HG02981 (cell line): ENCODE measurements around the gene PAQR8.

Experiments used
- ATAC-seq: cut with Tn5 transposase; IDR thresholded peaks from one replicate; pipeline ENCODE4 v1.9.1; 2021; ENCODE audit warnings: mild to moderate bottlenecking, moderate library complexity; ENCODE audit not compliant: unreplicated experiment

Gene PAQR8, protein sequence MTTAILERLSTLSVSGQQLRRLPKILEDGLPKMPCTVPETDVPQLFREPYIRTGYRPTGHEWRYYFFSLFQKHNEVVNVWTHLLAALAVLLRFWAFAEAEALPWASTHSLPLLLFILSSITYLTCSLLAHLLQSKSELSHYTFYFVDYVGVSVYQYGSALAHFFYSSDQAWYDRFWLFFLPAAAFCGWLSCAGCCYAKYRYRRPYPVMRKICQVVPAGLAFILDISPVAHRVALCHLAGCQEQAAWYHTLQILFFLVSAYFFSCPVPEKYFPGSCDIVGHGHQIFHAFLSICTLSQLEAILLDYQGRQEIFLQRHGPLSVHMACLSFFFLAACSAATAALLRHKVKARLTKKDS

DNA sequence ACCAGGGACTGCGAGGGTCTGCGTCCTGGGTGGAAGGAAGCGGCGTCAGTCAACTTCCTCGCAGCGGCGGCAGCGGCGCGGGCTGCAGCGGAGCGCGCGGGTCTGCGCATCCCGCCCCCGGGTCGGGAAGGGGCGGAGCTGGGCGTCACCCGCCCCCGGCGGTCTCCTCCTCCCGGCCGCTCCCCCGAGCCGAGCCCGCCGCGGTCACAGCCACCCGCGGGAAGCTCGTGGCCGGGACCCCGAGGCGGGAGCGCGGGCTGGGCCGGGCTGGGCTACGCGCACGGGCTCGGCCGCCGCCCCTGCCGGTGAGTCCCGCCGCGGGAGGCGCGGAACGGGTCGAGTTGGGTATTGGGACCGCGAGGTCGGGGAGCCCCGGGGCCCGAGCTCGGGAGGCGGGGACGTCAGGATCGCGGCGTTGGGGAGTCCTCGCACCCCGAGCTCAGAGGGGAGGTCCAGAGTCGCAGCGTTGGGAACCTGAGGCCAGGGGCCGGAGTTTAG is at the start of gene PAQR8:
PAQR8 (plus strand) TSS at position 207 of the 498 bp plus-strand sequence. CDS start 41,063 bp downstream, outside the sequence.
- peak; percentile 89 for ATAC-seq

DNA sequence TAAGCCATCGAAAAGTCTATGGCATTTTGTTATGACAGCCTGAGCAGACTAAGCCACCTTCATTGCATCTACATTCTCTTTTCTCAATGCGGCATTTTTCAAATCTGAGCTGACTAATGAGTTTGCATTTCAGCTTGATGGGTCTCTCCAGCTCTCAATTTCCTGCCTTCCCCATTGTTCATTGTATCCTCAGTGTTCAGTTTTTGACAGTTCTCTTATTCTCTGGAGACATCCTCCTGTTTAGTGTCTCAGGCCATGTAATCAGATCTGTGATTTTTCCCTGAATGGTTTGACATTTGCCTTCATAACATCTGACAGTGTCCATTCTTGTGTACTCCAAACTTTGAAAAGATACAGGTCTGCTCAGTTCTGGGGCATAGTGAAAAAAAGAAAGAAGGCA is 49.5 kb upstream of the PAQR8 start:
- ATAC-seq = no peak

DNA sequence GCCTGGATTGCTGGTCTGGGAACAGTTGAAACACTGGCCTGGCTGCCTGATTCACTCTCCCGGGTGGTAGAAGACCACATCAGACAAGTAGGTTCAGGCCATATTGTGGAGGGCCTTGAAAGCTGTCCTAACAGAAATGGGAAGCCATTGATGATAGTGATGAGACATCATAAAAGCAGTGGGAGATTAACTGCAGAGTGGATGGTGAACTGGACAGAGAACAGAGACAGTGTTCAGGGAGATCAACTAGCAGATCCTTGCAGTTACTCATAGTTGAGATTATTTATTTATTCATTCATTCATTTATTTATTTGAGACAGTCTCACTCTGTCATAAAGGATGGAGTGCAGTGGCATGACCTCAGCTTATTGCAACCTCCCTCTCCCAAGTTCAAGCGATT is 47.2 kb upstream of the PAQR8 start:
- ATAC-seq = no peak

DNA sequence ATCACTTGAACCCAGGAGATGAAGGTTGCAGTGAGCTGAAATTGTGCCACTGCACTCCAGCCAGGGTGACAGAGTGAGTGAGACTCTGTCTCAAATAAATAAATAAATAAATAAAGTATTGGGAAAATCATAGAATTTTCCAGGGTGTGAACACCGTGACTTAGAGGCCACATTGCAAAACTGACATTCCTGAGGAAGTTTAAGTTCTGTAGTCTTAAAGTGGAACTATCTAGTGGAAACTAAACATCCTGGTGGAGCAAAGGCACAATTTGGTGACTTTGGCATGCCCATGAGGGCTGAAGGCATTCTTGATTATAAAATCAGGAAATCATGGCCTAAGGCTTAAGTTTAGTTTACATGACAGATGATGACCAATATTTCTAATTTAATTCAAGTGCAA is 44.7 kb upstream of the PAQR8 start:
- no peak for ATAC-seq

DNA sequence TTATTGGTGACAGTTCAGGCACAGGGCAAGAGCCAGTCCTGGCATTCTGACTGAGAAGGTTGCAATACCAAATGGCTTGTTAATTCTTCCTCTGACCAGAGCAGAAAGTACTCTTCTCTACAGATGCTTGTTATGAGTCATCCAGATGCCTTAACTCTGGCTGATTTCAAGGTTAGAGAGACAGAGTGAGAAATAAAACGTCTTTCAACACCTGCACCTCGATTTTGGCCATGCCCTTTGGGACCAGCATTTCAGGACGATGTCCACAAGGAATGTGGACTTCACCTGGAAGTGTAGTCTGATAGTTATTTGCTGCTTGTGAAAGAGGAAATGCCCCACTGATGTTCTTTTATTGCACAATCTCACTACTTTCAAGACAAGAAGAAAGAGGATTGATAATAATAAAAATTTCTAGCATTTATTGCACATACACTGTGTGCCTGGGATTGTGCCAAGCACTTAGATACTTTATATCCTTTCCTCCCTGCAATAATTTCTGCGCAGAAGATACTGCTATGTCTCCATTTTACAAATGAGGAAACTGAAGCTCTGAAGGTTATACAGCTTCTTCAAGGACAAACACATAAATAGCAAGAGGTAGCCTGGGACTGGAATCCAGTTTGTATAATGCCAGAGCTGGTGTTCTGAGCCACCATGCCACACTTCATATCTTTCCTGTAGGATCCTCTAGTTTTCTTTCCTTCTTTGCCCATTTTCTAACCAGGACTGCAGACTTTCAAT is 43.9 kb upstream of the PAQR8 start:
- ATAC-seq = peak; percentile 98

DNA sequence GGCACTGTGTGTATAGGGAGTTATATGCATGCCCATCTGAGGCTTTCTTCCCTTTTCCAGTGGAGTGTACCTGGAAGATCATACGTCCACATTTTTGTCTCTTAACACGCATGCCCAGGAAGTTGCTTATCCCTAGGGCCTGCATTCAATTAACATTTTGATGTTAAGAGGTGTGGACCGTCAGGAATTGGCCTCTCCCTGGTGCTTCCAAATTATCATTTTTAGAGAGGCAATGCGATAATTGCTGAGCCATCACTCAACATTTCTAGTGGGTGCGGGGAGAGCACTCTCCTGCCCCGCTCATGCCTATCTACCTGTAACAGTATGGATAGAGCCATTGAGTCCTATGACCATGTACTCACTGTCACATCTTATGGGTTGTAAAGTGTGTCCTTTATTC is 37.8 kb upstream of the PAQR8 start:
- no peak for ATAC-seq

DNA sequence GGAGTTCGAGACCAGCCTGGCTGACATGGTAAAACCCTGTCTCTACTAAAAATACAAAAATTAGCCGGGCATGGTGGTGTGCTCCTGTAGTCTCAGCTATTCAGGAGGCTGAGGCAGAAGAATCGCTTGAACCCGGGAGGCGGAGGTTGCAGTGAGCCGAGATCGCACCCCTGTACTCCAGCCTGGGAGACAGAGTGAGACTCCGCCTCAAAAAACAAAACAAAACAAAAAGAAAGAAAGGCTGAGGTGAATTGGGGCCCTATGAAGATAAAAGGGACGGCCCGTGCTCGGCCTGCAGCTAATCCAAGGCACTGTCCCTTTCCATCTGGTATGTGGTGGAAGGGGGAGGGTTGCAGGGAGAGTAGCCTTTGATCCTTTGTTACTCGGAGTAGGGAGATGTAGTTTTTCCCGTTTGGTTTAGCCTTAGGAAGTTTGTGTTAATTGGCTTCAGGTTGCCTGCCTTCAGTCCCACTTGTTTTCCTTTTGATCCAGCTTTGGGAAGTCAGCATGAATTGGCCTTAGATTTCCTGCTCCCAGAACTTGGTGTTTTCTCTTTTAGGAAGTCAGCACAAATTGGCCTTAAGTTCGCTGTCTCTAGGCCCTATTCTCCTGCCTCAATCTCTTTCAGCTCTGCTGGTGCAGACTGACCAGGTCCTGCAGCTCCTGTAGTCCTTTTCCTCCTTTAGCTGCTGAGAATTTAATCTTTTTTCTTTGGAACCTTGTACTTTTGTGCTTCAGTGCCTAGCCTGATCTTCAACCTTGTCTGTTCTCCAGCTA is 36.1 kb upstream of the PAQR8 start:
- ATAC-seq = no peak

DNA sequence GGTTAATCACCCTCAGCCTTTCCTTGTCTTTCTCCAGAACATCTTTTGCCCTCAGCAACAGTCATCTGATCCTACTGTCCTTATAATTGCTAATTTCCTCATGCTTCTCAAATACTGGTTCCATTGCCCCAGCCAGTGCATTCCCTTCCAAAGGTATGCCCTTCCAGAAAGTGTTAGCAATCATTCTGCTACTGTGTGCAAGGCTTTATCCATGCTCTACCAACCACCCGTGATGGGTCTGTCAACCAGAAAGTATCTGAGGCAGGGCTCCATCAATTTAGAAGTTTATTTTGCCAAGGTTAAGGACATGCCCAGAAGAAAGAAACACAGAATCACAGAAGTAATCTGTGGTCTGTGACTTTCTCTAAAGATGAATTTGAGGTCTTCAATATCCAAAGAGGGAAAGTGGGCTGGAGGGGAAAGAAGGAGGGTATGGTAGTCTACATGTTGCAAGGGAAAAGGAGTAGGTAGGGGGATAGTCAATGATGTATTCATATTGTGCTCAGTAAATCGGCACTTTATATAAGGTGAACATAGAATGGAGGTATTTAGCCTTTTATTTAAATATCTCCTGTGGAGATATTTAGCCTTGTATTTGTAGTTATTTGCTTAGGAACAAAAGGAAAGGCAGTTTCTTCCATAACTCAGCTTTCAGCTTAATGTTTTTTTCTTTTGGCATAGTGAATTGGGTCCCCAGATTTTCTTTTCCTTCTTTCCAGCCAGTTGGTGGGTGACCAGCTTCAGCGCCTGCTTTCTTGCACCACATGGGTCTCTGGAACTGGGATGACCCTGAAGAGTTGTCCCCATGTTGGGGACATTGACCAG is 35.2 kb upstream of the PAQR8 start:
- ATAC-seq = no peak

DNA sequence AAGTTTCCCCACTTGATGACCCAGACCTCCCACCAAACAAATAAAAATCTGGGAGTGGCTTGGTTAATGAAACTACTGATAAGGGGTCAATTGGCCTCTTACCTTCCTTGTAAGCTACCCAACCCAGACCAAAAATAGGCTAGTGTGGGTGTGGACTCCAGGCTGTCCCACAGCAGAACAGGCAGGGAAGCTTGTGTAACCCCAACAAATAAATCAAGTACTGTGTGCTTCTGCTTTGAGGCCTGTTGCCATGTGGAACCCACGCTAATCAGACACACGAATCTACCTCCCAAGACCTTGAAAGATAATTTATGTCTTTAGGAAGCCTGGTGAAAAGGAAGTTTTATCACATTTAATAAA is 33.7 kb upstream of the PAQR8 start:
- no peak for ATAC-seq

DNA sequence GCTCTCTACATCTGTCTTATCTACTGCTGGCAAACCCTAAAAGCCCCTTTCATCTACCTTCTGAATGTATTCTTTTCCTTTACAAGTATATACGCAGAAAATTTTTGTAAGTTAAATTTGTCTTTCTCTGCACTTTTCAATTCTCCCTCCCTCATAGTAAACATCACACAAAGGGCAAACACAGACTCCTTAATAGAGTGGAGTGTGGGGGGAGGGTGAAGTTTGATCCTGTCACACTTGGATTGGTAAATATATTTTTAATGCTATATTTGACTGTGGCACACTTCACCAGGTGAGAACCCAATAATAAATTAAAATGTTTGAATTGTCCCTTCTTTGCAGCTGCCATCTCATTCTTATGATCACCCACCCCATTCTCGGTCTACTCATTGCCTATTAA is 33.2 kb upstream of the PAQR8 start:
- no peak for ATAC-seq

DNA sequence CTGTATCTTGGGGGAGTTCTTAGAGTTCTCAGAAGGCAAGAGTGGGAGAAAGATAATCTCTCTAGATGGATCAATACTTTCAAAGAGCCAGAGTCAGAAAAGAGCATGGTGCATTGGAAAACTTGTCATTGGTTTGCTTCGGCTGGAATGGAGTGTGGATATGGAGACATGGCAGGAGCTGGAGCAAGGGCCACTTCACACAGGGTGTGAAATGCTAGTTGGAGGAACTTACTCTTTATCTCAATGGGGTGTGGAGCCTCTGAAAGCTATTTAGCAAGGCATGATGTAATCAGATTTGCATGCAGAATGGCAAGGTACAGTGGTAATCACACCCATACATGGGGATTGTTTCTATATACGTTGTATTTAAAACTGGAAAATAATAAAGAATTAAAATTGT is 31.5 kb upstream of the PAQR8 start:
- no peak for ATAC-seq

DNA sequence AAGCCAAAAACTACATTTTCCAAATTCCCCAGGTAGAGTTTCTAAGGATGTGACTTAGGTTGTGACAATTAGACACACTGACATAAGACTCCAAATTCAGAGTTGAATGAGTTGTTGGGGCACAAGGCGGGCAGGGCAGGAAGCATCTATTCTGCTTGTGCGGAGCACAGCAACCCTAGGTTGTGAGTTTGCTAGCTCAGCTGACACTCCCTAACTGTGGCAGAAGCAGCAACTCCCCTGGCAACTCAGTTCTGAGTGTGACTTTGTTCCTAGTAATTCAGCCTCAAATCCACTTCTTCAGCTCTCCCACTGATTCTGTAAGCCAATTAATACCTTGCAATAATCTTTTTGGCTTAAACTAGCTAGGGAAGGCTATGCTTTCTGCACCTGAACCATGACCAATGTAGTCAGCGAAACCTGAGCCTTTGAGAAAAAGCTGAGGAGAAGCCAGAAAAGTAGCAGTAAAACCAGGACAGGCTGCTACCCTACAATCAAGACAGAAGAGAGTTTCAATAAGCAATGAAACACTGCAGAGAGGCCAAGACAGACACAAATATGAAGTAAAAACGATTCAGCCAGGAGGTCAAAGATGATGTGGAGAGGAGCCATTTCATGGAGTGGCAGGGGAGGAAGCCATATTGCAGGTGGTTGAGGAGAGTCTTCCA is 30.0 kb upstream of the PAQR8 start:
- ATAC-seq = no peak

DNA sequence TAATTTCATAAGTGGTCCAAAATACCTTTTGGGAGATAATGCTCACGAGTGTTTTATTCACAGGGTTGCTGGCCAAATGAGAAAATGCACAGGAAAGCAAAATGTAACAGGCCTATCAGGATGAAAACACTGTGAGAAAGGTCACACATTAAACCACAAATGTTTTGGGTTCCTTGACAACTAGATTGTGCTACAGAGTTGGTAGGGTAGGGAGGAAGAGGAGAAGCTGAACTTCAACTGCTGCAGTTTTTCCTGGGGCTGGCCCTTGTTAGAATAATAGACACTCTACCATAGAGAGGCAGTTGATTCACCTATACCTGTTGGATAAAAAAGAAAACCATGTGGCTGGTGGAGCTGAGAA is 28.1 kb upstream of the PAQR8 start:
- no peak for ATAC-seq

DNA sequence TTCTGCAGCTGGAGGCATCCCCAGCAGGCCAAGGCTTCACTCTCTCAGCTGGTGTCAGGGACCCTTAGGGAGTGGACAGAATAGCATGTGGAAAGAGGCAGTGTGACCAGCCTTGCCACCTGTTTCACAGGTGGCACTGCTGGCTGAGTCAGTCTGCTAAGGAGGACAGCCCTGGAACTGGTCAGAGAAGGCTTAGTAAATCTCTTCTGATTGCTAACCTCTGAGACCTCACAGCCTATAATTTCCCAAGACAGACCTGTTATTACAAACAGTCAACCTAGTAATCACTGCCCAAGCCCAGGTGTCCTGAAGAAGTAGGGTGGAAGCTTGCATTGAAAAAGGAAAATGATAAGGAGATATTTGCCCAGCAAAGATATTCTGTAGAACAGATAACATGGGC is 26.4 kb upstream of the PAQR8 start:
- ATAC-seq = no peak

DNA sequence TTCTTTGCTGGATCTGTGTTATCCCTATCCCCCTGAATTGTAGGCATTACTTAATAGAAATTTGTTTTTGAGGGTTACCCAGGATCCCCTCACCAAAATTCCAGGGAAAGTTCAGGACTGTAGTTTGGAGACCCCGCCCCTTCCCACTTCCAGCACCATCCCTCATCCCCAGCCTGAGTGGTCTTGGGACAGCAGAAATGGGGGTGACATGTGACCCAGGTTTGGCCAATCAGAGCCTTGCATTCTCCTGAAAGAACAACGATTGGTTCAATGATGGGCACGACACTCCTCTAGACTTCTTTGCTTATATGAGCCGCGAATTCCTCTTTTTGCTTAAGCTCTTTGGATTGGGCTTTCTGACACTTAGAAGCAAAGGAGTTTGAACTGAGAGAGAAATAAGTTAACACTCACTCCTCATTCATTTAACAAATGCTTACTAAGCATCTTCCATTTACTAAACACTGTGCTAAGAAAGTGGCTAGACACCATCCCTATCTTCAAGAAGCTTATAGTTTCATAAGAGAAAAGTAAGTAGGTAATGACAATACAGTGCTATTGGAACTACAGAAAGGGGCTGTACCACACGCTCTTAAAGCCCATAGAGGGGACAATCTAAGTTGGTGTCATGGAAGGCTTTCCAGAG is 24.9 kb upstream of the PAQR8 start:
- ATAC-seq = no peak

DNA sequence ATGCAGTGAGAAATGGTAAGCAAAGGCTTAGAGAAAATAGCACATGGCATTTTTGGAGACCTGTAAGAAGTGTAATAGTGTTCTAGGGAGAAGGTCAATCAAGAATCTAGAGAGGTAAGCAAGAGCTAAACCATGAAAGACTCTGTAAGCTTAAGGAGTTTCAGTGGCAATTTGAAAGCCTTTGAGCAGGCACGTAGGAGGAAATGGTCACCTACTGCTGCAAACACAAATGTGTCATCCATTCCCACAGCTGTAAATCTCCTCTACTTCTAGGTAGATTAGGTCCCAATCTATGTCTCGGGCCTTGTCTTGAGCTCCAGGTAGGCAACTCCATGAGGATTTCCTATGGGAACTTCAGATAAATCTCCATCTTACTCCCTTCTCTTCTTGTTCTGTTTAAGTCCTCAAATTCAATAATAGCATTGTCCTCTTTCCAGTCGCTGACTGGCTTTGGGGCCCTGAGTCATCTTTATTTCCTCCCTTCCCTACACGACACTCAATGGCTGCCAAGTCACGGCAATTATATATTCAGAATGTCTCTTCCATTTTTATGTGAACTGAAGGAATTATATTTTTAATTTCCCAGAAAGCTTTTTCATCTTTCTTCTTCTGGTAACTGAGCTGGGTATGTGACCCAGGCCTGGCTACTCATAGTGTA is 24.2 kb upstream of the PAQR8 start:
- no peak for ATAC-seq

DNA sequence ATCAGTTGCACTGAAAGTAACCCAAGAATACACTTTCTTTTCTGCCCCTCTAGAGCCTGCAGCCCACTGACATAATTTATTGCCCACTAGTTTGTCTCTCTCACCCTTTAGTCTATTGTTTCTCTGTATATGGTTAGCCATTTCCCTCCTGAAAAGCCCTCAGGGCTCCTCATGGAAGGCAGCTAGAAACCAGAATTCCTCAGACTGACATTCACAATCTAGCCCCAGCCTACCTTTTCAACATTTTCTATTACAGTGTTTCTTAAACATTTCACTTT is 21.4 kb upstream of the PAQR8 start:
- ATAC-seq = no peak

DNA sequence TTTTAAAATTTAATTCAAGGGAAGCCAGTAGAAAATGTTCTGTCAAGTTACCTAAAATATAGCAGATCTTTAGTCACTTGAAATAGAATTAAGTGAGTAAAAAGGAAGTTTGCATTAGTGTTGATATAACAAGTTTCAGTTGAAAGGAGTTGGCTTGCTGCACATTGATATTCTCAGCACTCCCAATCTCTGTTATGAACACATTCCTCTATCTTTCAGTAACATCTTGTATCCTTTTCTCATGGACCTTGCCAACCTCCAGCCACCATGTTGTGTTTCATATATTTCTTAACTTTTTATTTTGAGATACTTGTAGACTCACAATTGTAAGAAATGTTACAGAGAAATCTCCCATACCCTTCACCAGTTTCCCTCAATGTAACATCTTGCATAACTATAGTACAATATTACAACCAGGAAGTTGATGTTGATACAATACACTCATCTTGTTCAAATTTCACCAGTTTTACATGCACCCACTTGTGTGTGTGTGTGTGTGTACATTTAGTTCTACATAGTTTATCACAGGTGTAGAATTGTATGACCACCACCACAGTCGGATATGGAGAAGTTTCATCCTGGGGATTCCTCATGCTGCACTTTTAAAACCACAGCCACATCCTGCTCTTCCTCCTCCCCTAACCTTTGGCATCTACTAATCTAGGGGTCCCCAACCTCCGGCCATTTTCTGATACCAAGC is 20.2 kb upstream of the PAQR8 start:
- ATAC-seq = no peak

DNA sequence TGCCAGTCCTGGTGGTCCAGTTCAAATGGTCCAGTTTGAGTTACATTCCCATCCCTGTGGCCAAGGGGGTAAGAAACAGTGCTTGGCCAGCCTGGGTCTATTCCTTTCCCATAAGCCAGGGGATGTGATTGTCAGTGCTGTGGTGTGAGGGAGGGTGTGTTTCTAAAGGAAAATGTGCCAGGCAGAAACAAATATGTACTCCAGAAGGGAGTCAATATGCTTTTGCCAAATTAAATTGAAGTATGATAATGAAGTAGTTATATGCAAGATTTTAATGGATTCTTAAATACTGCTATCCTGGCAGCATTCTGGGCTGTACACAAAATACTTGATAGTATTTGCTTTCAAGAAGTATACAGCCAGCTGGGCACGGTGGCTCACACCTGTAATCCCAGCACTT is 16.6 kb upstream of the PAQR8 start:
- ATAC-seq = no peak
